ENCODE data around the gene SLC10A2.

Gene SLC10A2

GRCh38 chr13:103030776-103031175, 35.4 kb downstream of the SLC10A2 start:
- no peak for TF ChIP-seq EZH2phosphoT487 (IDR thresholded peaks at IDR 0.05; ENCODE audit: borderline replicate concordance)
- TF ChIP-seq CTCF (conservative IDR thresholded peaks at IDR 0.05; ENCODE audit: low read length), result no peak
- Histone ChIP-seq H3K4me2 (ENCODE audit: low read depth, low read length, poor library complexity, severe bottlenecking) (no peak overlapping the region), H3K27me3 (ENCODE audit: insufficient read depth, low read length, poor library complexity, severe bottlenecking) (no peaks in the 10 kb centered on the region), H3K79me2 (ENCODE audit: insufficient read depth, low read length) (no peaks in the 10 kb centered on the region), H2AFZ (ENCODE audit: low read length) (no peak overlapping the region), H3K9ac (ENCODE audit: low read depth, low read length, poor library complexity, severe bottlenecking) (no peak overlapping the region), H3K9me2 (replicated peaks; ENCODE audit: low read depth, low read length) (no peaks in the 10 kb centered on the region), H3K4me3 (ENCODE audit: low read length, poor library complexity, severe bottlenecking) (no peak overlapping the region), H3F3A (ENCODE audit: low read depth) (no peaks in the 10 kb centered on the region), H4K20me1 (ENCODE audit: insufficient read depth, low read length, poor library complexity, severe bottlenecking) (no peaks in the 10 kb centered on the region), H3K4me1 (ENCODE audit: insufficient read depth, low read length, poor library complexity, severe bottlenecking) (no peaks in the 10 kb centered on the region), H3K36me3 (ENCODE audit: insufficient read depth, low read length) (no peaks in the 10 kb centered on the region), H3K9me3 (ENCODE audit: insufficient read depth, low read depth, low read length) (no peaks in the 10 kb centered on the region; the same call in 1 of the 2 replicates)

- Histone ChIP-seq H3K9me2 (replicated peaks; ENCODE audit: low read depth, low read length) (no peaks in the 10 kb centered on the region), H3K4me3 (ENCODE audit: low read length, poor library complexity, severe bottlenecking) (no peak overlapping the region), H3K27me3 (ENCODE audit: insufficient read depth, low read length, poor library complexity, severe bottlenecking) (no peaks in the 10 kb centered on the region), H4K20me1 (ENCODE audit: insufficient read depth, low read length, poor library complexity, severe bottlenecking) (no peaks in the 10 kb centered on the region), H3F3A (ENCODE audit: low read depth) (no peaks in the 10 kb centered on the region), H3K36me3 (ENCODE audit: insufficient read depth, low read length) (no peaks in the 10 kb centered on the region), H3K79me2 (ENCODE audit: insufficient read depth, low read length) (no peaks in the 10 kb centered on the region), H3K4me1 (ENCODE audit: insufficient read depth, low read length, poor library complexity, severe bottlenecking) (no peaks in the 10 kb centered on the region), H2AFZ (ENCODE audit: low read length) (no peak overlapping the region), H3K9ac (ENCODE audit: low read depth, low read length, poor library complexity, severe bottlenecking) (no peak overlapping the region), H3K9me3 (ENCODE audit: insufficient read depth, low read depth, low read length) (no peaks in the 10 kb centered on the region; the same call in 1 of the 2 replicates), H3K4me2 (ENCODE audit: low read depth, low read length, poor library complexity, severe bottlenecking) (no peak overlapping the region)
- TF ChIP-seq CTCF (conservative IDR thresholded peaks at IDR 0.05; ENCODE audit: low read length), result no peak
- TF ChIP-seq EZH2phosphoT487 (IDR thresholded peaks at IDR 0.05; ENCODE audit: borderline replicate concordance), result no peak
These were observed 36.4 kb downstream of the SLC10A2 start for GRCh38 chr13:103029798-103030197.

- Histone ChIP-seq H3K27me3 (ENCODE audit: insufficient read depth, low read length, poor library complexity, severe bottlenecking) (no peaks in the 10 kb centered on the region), H3K4me1 (ENCODE audit: insufficient read depth, low read length, poor library complexity, severe bottlenecking) (no peaks in the 10 kb centered on the region), H3K36me3 (ENCODE audit: insufficient read depth, low read length) (no peaks in the 10 kb centered on the region), H4K20me1 (ENCODE audit: insufficient read depth, low read length, poor library complexity, severe bottlenecking) (no peaks in the 10 kb centered on the region), H3K9ac (ENCODE audit: low read depth, low read length, poor library complexity, severe bottlenecking) (no peak overlapping the region), H3K9me2 (replicated peaks; ENCODE audit: low read depth, low read length) (no peaks in the 10 kb centered on the region), H3F3A (ENCODE audit: low read depth) (no peaks in the 10 kb centered on the region), H3K79me2 (ENCODE audit: insufficient read depth, low read length) (no peaks in the 10 kb centered on the region), H3K9me3 (ENCODE audit: insufficient read depth, low read depth, low read length) (no peaks in the 10 kb centered on the region), H3K4me3 (ENCODE audit: low read length, poor library complexity, severe bottlenecking) (no peak overlapping the region), H3K4me2 (ENCODE audit: low read depth, low read length, poor library complexity, severe bottlenecking) (no peak overlapping the region), H2AFZ (ENCODE audit: low read length) (no peak overlapping the region)
- TF ChIP-seq EZH2phosphoT487 (IDR thresholded peaks at IDR 0.05; ENCODE audit: borderline replicate concordance), result no peak
- no peak for TF ChIP-seq CTCF (conservative IDR thresholded peaks at IDR 0.05; ENCODE audit: low read length)
These were observed 43.9 kb downstream of the SLC10A2 start for GRCh38 chr13:103022336-103022735.
